Tibial nerve (tissue), 4 donors: ENCODE measurements around the gene XRCC4. TPM values are rescaled to one million over a fixed set of nuclear protein-coding genes. Genes with fewer than 3 reads are reported as not detected.
"Not testable (repeated sequence)": the region's sequence is repeated elsewhere in the genome, so short reads cannot be mapped to it uniquely, and the experiment has no call there.

Experiments
- DNase-seq, 2 donors: peaks; one replicate each; pipeline ENCODE4 v3.0.0-alpha.2; 2019; ENCODE audit warnings: low spot score in 2 of 2
- H3K27ac ChIP-seq, 4 donors: fragments of 200-600 bp; sonication (generic) in 3 of 4; one replicate each; pipeline ENCODE4 v1.5.1; 2017 to 2019; ENCODE audit warnings: mild to moderate bottlenecking in 1 of 4
- H3K27me3 ChIP-seq, 2 donors: fragments of 200-600 bp; sonication (generic) in 1 of 2; one replicate each; pipeline versions ENCODE4 v1.5.1 to v1.6.0; 2017 to 2019
- H3K36me3 ChIP-seq, 3 donors: fragments of 200-600 bp; sonication (generic); one replicate each; pipeline ENCODE4 v1.5.1; 2018 to 2019
- H3K4me1 ChIP-seq, 4 donors: fragments of 200-600 bp; sonication (generic) in 3 of 4; one replicate each; pipeline ENCODE4 v1.5.1; 2017 to 2019
- H3K4me3 ChIP-seq, 4 donors: fragments of 200-600 bp; sonication (generic) in 3 of 4; one replicate each; pipeline ENCODE4 v1.5.1; 2017 to 2019; ENCODE audit warnings: mild to moderate bottlenecking in 1 of 4, moderate library complexity in 1 of 4
- H3K9me3 ChIP-seq, 4 donors: fragments of 200-600 bp; sonication (generic) in 3 of 4; one replicate each; pipeline ENCODE4 v1.5.1; 2017 to 2019
- CTCF ChIP-seq, 5 experiments: fragments of 200-600 bp in 3 of 5; fragments of 450-650 bp in 2 of 5; sonication (generic) in 3 of 5; IDR thresholded peaks; one replicate each; pipeline ENCODE4 v1.5.1; 2016 to 2019; ENCODE audit warnings: antibody characterized with exemption in 5 of 5, mild to moderate bottlenecking in 3 of 5, moderate library complexity in 2 of 5
- EP300 ChIP-seq, 2 donors: sonication (generic); formaldehyde crosslinking; IDR thresholded peaks; one replicate each; pipeline ENCODE4 v1.6.1; 2017; ENCODE audit warnings: antibody characterized with exemption in 2 of 2, mild to moderate bottlenecking in 1 of 2
- POLR2A ChIP-seq, 2 donors: fragments of 450-650 bp; IDR thresholded peaks; one replicate each; pipeline ENCODE4 v1.6.1; 2017; ENCODE audit warnings: antibody characterized with exemption in 2 of 2, mild to moderate bottlenecking in 2 of 2, moderate library complexity in 2 of 2
- WGBS, 2 donors: methylation state at CpG; one replicate each; pipeline ENCODE4 v1.1.5; 2018; 5-methylcytosine and 5-hydroxymethylcytosine counted together
- total RNA-seq, 4 donors: library from RNA; depleted of rRNA; stranded (reverse); fragments of >200 nt; gene quantifications; one replicate each; pipeline ENCODE4 v1.1.0, GENCODE V29; 2016

Gene XRCC4
- total RNA-seq, 4 donors from 2014 or later: 3.1 to 11.7 (median 8.2) TPM

DNA sequence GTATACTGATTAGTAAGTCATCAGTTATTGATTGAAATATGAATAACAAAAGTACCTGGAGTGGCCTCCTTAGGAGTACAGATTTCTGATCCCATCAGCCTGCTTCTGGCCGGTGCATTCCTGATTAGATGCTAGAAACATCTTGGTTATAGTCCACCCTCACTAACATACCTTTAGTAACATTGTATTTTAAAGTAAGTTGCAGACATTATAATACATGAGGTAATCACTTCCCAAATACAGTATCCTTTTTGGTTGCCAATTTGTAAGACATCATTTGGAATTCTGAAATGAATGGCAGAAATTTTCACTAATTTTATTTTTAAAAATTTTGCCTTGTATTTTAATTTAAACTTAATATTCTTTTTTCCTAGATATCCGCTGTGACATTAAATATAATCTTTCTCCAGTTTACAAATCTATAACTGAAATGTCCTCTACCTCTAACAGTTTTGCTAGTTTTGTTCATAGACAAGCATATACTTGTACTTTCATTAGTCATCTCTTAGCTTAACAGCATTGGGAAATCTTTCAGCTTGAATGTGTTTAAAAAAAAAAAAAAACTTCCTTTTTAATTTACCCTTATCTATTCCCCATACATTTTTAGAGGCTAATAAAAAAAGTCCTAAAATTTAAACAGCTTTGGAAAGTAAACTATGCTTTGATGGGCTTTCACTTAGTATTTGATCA, 178.9 kb downstream of the XRCC4 start:
- WGBS, 2 donors: 86 to 97% methylated on average over 2 of the region's 2 CpGs
- TF ChIP-seq EP300 (IDR thresholded peaks at IDR 0.05) (no peak), POLR2A (IDR thresholded peaks at IDR 0.05) (no peak), CTCF (IDR thresholded peaks at IDR 0.05) (no peak)

GRCh38 chr5:83257684-83258083, 180.3 kb downstream of the XRCC4 start:
- not testable (repeated sequence) for H3K9me3 ChIP-seq, DNase-seq, H3K27me3 ChIP-seq, H3K4me3 ChIP-seq, H3K27ac ChIP-seq, H3K36me3 ChIP-seq, H3K4me1 ChIP-seq
- WGBS, 2 donors: 94 to 97% methylated on average over 2 of the region's 2 CpGs

More for the DNA sequence above, 178.9 kb downstream of the XRCC4 start:
- no peaks in the 10 kb centered on the region for H3K36me3 ChIP-seq
- no peaks in the 10 kb centered on the region for H3K9me3 ChIP-seq
- no peaks in the 10 kb centered on the region for H3K4me1 ChIP-seq
- no peak overlapping the region for H3K27ac ChIP-seq
- no peak overlapping the region for H3K4me3 ChIP-seq
- H3K27me3 ChIP-seq: no peaks in the 10 kb centered on the region
- no peak for DNase-seq

- TF ChIP-seq POLR2A (IDR thresholded peaks at IDR 0.05) (no peak), EP300 (IDR thresholded peaks at IDR 0.05) (no peak), CTCF (IDR thresholded peaks at IDR 0.05) (no peak)
- no peaks in the 10 kb centered on the region for H3K4me1 ChIP-seq
- no peak overlapping the region for H3K27ac ChIP-seq
- no peak for DNase-seq
- no peaks in the 10 kb centered on the region for H3K27me3 ChIP-seq
- peaks cover 0 to 4% (median 0%) of the 10 kb centered on the region in 4 donors for H3K9me3 ChIP-seq
- WGBS, 2 donors: 23 to 37% methylated on average over 2 of the region's 2 CpGs
- H3K4me3 ChIP-seq: no peak overlapping the region
- H3K36me3 ChIP-seq: no peaks in the 10 kb centered on the region
Measured at GRCh38 chr5:83265318-83265717, 188.0 kb downstream of the XRCC4 start.

DNA sequence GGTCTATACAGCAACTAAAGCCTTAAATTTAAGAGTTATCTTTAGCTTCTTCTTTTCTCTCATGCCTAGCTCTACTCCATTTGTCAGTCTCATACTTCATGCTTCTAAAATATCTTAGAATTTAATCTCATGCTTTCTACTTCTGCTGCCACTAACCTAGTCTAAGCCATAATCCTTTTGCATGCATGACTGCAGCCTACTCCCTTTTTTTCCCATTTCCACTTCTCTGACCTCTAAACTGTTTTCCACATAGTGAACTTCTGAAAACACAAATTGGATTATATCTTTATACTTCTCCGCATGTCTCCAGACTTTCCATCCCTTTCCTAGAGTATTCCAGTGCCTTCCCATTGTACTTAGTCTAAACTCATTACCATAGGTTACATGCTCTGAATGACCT, 193.0 kb downstream of the XRCC4 start:
- Histone ChIP-seq H3K36me3 (no peaks in the 10 kb centered on the region), H3K4me3 (no peak overlapping the region), H3K27ac (no peak overlapping the region), H3K27me3 (no peaks in the 10 kb centered on the region), H3K9me3 (peaks cover 0 to 5% (median 0%) of the 10 kb centered on the region in 4 donors), H3K4me1 (no peaks in the 10 kb centered on the region)
- TF ChIP-seq EP300 (IDR thresholded peaks at IDR 0.05) (no peak), POLR2A (IDR thresholded peaks at IDR 0.05) (no peak), CTCF (IDR thresholded peaks at IDR 0.05) (no peak)
- WGBS, 2 donors: 88 to 90% methylated on average over 1 of the region's 1 CpG
- no peak for DNase-seq

DNA sequence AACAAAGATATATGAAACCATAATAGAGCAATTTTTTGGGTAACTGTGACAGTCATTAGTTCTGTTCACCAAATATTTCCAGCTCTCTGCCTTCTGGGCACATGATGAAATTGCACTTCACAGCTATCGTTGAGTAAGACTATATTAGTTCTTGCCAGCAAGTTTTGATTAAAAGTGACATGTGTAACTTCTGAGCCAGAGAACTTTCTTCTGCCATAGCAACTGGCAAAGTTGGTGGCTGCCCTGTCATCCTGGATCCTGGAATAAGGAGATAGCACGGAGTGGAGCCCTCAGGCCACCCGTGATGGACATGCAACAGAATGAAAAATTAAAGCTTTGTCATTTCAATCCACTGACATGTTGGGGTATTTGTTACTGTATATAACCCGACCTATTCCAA, 199.8 kb downstream of the XRCC4 start:
- Histone ChIP-seq H3K4me3 (no peak overlapping the region), H3K4me1 (no peaks in the 10 kb centered on the region), H3K27ac (no peak overlapping the region), H3K9me3 (peaks cover 0 to 5% (median 0%) of the 10 kb centered on the region in 4 donors), H3K36me3 (no peaks in the 10 kb centered on the region), H3K27me3 (no peaks in the 10 kb centered on the region)
- no peak for DNase-seq
- WGBS, 2 donors: 69 to 72% methylated on average over 4 of the region's 4 CpGs
- no peak for TF ChIP-seq CTCF (IDR thresholded peaks at IDR 0.05)
- no peak for TF ChIP-seq EP300 (IDR thresholded peaks at IDR 0.05)
- no peak for TF ChIP-seq POLR2A (IDR thresholded peaks at IDR 0.05)
